GM12892 (cell line): ENCODE data around the gene VPS72. TPM values are rescaled to one million over a fixed set of nuclear protein-coding genes. Genes with fewer than 3 reads are reported as not detected.
"Not testable (repeated sequence)": the region's sequence is repeated elsewhere in the genome, so short reads cannot be mapped to it uniquely, and the experiment has no call there.

Source experiments
- DNase-seq: peaks from one replicate; pipeline ENCODE4 v3.0.0; 2011; ENCODE audit not compliant: insufficient read length
- FAIRE-seq: peaks from 2 replicates; lab custom pipeline; 2011; peaks lifted over from hg19 to GRCh38; lab: Jason Lieb, UNC
- POLR2A ChIP-seq: IDR thresholded peaks from 2 replicates; pipeline ENCODE4 v1.6.1; 2011; ENCODE audit warnings: low read depth, low read length, control low read depth
- POLR2AphosphoS5 ChIP-seq: IDR thresholded peaks from 2 replicates; pipeline ENCODE4 v1.6.1; 2011; ENCODE audit warnings: low read depth, low read length, control low read depth
- TAF1 ChIP-seq: IDR thresholded peaks from 2 replicates; pipeline ENCODE4 v1.6.1; 2011; ENCODE audit warnings: low read depth, mild to moderate bottlenecking, control low read depth, low read length, borderline replicate concordance
- polyA plus RNA-seq: library from polyadenylated mRNA; unstranded; fragments of >200 nt; gene quantifications from one replicate; pipeline ENCODE4 v1.2.1, GENCODE V29; 2012; ENCODE audit warnings: missing spikeins, inconsistent platforms; ENCODE audit not compliant: missing spikeins

The VPS72 gene, protein sequence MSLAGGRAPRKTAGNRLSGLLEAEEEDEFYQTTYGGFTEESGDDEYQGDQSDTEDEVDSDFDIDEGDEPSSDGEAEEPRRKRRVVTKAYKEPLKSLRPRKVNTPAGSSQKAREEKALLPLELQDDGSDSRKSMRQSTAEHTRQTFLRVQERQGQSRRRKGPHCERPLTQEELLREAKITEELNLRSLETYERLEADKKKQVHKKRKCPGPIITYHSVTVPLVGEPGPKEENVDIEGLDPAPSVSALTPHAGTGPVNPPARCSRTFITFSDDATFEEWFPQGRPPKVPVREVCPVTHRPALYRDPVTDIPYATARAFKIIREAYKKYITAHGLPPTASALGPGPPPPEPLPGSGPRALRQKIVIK
- 59.9 TPM for polyA plus RNA-seq

DNA sequence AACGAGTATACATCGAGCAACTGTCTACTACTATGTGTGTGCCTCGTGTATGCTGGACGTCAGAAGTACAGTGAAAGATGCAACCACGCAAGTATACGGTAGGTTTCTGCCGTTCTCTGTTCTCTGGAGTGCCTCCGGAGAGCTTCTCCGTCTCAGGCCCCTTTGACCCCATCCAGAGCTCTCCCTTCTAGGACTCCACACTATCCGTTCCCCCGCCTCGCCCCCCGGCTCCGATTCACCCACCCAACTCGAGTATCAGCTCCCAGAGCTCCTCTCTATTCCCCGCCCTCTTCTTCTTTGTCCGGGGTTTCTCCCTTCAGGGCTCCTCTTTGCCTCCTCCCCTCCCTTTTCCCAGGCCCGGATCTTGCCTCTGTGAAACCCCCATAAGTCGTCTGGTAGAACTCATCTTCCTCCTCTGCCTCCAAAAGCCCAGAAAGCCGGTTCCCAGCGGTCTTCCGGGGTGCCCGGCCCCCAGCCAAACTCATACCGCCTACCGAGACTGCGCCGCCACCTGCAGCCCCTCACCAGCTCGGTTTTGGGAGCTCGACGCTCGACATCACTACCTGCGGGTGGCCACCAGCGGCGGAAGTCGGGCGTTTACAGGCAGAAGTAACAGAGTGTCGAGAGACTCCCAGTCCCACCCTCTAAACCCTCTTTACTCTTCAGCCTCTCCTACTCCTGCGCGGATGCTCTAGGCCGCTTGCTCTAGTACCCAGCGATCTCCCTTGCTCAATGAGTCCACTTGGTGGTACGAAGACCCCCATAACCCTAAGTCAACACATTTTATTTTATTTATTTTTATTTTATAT, at the start of gene VPS72:
Gene VPS72, minus strand, starts transcription at position 561 of the 809 bp plus-strand sequence. Its CDS starts 76 bp downstream, at position 485.
- DNase-seq (peak; percentile 86), FAIRE-seq (peak; percentile 60)
- TF ChIP-seq POLR2AphosphoS5 (peak; percentile 92), TAF1 (peak; percentile 93), POLR2A (peak; percentile 90)

DNA sequence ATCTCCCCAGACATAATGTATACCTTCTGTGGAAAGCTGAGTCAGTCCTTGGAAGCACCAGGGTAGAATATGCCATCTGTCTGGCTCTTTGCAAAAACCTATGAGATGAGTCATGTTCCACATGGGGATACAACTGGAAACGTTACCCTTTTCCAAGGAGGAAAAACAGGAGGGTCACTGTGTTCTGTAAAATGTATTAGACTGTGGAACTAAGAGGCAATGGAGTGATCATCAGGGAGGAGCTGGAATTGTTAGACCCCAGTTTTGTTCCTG, 48.4 kb upstream of the VPS72 start:
- no peak for TF ChIP-seq POLR2AphosphoS5
- TF ChIP-seq TAF1, result no peak
- no peak for TF ChIP-seq POLR2A
- DNase-seq (no peak), FAIRE-seq (no peak)

DNA sequence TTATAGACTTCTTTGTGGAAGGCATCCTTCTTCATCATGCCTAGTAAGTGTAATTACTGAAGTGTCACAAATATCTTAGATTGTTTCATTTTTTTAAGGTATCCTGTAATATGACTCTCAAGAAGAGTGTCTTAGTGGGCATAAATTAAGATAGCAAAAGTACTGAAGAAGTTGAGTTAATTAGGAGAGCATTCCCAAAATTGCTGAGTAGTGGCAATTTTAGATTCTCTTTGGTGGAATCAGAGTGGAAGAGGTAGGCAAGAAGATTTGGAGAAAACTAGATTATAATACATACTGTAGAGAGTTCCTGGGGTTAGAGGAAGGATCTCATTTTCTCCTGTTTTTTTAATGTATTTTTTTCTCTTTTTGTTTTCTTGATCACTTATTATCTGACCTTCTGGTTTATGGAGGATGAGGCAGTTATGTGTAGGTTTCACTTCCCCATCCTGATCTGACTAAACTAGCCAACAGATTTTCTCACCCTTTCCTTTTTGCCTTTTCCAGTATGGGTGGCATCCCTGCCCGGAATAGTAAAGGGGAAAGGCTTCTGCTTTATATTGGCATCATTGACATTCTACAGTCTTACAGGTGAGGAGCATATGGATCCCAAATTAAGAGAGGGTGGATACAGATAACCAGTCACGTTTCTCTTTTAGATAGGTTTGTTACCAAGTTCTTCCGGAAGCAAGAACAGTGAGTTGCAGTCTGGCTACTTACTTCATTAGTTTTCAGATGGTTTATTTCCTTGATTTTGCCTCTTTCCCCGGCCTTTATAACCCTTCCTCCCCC, 47.9 kb upstream of the VPS72 start:
- DNase-seq (no peak), FAIRE-seq (no peak)
- no peak for TF ChIP-seq POLR2AphosphoS5

DNA sequence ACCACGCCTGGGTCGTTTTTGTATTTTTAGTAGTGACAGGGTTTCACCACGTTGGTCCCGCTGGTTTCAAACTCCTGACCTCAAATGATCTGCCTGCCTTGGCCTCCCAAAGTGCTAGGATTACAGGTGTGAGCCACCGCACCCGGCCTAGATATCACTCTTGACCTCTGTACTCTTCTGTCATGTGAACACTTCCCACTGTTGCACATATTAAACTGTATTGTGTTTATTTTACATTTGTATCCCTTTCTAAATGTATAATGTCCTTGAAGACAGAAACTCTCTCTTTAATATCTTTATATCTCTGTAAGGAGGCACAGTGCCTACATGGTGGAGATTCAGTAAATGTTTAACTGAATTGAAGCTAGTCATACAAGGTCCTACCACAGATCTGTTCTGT, 45.2 kb upstream of the VPS72 start:
- FAIRE-seq (no peak), DNase-seq (no peak)
- TF ChIP-seq POLR2A (no peak), POLR2AphosphoS5 (no peak), TAF1 (no peak)

DNA sequence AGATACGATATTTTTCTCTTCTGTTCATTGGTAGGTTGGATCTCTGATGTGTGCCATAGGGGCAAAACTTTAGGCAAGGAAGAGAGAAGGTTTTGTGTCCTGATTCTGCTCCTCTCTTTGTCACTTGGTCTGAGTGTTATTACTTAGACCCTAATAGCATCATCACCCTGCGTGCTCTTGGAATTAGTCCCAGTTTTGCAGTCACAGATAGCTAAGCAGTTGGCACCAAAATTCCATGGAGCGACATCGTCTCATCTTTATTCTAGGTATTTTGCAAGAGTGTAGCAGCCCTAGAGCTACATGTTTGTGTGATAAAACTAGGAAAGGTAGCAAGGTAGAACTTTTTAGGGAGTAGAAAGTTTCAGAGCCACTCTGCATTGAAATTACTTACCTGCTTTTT, 32.1 kb upstream of the VPS72 start:
- DNase-seq, result no peak
- no peak for FAIRE-seq
- TF ChIP-seq POLR2A (no peak), POLR2AphosphoS5 (no peak), TAF1 (no peak)

DNA sequence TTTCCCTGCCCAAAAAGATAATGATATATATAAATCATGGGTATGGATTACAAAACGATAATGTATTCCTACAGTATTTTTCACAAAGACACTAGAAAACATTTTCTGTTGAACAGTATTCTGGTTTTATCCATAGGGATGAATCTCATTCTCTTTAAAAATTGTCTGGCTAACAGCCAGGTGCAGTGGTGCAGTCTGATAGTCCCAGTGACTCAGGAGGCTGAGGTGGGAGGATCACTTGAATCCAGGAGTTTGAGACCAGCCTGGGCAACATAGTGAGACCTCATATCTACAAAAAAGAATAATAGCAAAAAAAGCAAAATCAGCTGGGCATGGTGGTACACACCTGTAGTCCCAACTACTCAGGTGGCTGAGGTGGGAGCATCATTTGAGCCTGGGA, 31.6 kb upstream of the VPS72 start:
- no peak for TF ChIP-seq POLR2AphosphoS5
- no peak for TF ChIP-seq POLR2A
- no peak for TF ChIP-seq TAF1
- DNase-seq (no peak), FAIRE-seq (no peak)

DNA sequence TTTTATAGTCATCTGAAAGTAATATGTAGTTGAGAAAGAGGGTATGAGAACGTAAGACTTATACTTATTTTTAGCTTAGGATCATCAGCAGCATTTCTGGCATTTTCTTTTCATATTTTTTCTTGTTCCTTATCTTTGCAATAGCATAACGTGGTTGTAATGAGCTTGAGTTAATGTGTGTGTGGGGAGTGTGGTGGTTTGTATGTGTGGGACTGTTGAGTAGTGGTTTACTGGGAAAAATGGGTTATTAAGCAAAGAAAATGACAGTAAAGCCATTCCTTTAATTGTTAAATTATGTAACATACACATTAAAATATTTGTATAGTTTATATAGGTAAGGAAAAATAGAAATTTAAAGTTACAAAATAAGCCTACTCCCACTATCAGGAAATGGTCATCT, 23.6 kb upstream of the VPS72 start:
- no peak for FAIRE-seq
- TF ChIP-seq TAF1 (no peak), POLR2A (no peak), POLR2AphosphoS5 (no peak)
- DNase-seq, result no peak

DNA sequence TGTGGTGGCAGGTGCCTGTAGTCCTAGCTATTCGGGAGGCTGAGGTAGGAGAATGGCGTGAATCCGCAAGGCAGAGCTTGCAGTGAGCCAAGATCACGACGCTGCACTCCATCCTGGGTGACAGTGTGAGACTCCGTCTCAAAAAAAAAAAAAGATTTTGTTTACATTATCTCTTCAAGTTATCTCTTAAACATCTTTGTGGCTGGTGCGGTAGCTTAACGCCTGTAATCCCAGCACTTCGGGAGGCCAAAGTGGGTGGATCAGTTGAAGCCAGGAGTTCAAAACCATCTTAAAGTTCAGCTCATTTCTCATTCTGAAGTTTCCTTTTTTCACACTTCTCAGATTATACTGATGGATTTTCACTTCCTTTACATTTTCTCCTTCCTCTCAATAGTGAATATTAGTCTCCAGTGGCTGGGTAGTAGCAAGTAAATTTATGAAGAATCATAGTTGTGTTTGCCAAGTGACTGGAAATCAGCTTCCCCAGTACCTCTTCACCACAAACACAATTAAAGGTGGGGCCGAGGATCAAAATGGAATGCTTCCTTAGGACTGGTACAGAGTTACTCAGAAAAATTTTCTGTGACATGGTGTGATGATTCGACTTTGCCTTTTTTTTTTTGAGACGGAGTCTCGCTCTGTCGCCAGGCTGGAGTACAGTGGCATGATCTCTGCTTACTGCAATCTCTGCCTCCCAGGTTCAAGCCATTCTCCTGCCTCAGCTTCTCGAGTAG, 22.1 kb upstream of the VPS72 start:
- no peak for DNase-seq
- FAIRE-seq, result no peak
- TF ChIP-seq POLR2AphosphoS5 (no peak), POLR2A (no peak), TAF1 (no peak)

DNA sequence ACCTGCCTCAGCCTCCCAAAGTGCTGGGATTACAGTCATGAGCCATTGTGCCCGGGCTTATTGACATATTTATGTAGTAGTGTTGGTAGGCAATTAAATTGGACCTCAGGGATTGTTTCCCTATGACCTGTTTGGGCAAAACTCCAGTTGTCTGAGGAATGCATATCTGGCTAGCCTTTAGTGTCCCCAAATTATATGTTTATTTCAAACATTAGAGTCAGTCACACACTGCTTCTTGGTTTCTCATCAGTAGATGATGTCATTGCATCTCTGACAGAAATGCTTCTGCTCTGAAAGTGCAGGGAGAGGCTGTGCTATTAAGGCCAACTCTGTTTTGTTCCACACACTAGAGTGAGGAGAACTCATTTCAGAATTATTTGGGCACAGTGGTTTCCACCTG, 20.8 kb upstream of the VPS72 start:
- TF ChIP-seq POLR2AphosphoS5 (no peak), TAF1 (no peak), POLR2A (no peak)
- no peak for FAIRE-seq
- DNase-seq, result no peak

DNA sequence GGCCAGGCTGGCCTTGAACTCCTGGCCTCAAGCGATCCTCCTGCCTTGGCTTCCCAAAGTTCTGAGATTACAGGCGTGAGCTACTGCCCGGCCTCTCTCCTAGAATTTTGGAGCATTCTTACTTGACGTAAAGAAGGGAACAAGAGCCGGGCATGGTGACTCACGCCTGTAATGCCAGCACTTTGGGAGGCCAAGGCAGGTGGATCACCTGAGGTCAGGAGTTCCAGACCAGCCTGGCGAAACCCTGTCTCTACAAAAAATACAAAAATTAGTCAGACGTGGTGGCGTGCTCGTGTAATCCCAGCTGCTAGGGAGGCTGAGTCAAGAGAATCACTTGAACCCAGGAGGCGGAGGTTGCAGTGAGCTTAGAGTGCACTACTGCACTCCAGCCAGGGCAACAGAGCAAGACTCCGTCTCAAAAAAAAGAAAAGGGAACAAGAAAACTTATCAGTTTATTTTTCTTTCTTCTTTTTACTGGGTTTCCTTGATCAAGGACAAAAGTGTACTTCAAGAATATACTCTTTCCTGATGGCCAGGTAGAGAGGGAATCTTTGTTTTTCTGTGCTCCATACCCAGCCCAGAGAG, 15.5 kb upstream of the VPS72 start:
- not testable (repeated sequence) for DNase-seq, FAIRE-seq

DNA sequence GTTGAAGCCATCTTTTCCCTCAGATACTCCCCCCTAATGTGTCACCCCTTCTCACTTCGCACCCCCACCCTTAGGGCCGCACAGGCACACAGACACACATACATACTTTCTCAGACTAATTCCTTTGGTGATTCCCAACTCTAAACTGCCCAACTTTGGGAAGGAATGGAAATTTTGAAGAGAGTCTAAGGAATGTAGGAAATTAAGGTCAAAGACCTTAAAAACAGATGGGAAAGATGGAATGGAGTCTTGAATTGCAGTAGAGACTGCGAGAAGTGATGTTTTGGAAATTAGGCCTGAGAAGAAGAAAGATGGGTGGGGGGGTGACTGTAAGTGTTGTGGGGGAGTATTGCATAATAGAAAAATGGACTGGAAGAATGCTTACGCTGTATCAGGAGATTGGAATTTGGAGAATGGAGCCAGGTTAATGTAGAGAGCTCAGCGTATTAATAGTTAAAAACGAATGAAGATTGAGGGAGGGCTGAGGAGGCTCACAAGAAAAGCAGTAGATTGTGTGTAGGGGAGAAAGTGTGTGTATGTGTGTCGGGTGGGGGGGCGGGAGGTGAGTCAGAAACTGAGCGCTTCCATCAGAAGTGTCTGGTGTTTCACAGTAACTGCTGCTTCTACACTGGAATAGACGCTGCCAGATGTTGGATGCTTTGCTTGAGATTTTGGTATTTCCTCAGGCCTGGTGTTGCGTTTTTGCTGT, 10.0 kb upstream of the VPS72 start:
- DNase-seq (no peak), FAIRE-seq (no peak)
- no peak for TF ChIP-seq POLR2A
- no peak for TF ChIP-seq TAF1
- TF ChIP-seq POLR2AphosphoS5, result no peak
